Mesothelial cell of epicardium (in vitro differentiated cells): ENCODE measurements around the gene CHST2. TPM values are rescaled to one million over a fixed set of nuclear protein-coding genes. Genes with fewer than 3 reads are reported as not detected.
"Not testable (repeated sequence)": the region's sequence is repeated elsewhere in the genome, so short reads cannot be mapped to it uniquely, and the experiment has no call there.

ENCODE experiments used
- DNase-seq, 2 experiments: peaks; one replicate each; pipeline ENCODE4 v3.0.0; 2021; ENCODE audit warnings: low spot score in 2 of 2; ENCODE audit not compliant: unreplicated experiment in 2 of 2
- H3K27ac Mint-ChIP-seq: 2 replicates; pipeline ENCODE4 v1.8.0; 2021; ENCODE audit warnings: mixed read lengths
- H3K27me3 Mint-ChIP-seq: 2 replicates; pipeline ENCODE4 v1.8.0; 2021; ENCODE audit warnings: low read depth, mixed read lengths
- H3K36me3 Mint-ChIP-seq: 2 replicates; pipeline ENCODE4 v1.8.0; 2021; ENCODE audit warnings: mixed read lengths
- H3K4me1 Mint-ChIP-seq: 2 replicates; pipeline ENCODE4 v1.8.0; 2021; ENCODE audit warnings: mixed read lengths
- H3K4me3 Mint-ChIP-seq: 2 replicates; pipeline ENCODE4 v1.8.0; 2021; ENCODE audit warnings: mild to moderate bottlenecking, moderate library complexity, mixed read lengths
- H3K9me3 Mint-ChIP-seq: 2 replicates; pipeline ENCODE4 v1.8.0; 2021; ENCODE audit warnings: mixed read lengths
- total RNA-seq: library from RNA; stranded (reverse); gene quantifications from 3 replicates; pipeline ENCODE4 v1.2.1, GENCODE V29; 2021
- TF ChIP-seq, protein P1 (sequence below): fragments of 200-600 bp; sonication (generic); IDR thresholded peaks from one replicate; pipeline ENCODE4 v1.5.0; 2021; ENCODE audit warnings: antibody characterized with exemption; ENCODE audit not compliant: unreplicated experiment

The CHST2 gene, protein sequence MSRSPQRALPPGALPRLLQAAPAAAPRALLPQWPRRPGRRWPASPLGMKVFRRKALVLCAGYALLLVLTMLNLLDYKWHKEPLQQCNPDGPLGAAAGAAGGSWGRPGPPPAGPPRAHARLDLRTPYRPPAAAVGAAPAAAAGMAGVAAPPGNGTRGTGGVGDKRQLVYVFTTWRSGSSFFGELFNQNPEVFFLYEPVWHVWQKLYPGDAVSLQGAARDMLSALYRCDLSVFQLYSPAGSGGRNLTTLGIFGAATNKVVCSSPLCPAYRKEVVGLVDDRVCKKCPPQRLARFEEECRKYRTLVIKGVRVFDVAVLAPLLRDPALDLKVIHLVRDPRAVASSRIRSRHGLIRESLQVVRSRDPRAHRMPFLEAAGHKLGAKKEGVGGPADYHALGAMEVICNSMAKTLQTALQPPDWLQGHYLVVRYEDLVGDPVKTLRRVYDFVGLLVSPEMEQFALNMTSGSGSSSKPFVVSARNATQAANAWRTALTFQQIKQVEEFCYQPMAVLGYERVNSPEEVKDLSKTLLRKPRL
- 11.8 to 13.4 TPM (median 12.6 TPM) in 3 replicates for total RNA-seq

- H3K27me3 Mint-ChIP-seq: peaks cover 84% of the 10 kb centered on the region
- peaks cover 13% of the 10 kb centered on the region for H3K4me1 Mint-ChIP-seq
- peak; percentile 42 to 72 for DNase-seq
- TF ChIP-seq, protein P1, sequence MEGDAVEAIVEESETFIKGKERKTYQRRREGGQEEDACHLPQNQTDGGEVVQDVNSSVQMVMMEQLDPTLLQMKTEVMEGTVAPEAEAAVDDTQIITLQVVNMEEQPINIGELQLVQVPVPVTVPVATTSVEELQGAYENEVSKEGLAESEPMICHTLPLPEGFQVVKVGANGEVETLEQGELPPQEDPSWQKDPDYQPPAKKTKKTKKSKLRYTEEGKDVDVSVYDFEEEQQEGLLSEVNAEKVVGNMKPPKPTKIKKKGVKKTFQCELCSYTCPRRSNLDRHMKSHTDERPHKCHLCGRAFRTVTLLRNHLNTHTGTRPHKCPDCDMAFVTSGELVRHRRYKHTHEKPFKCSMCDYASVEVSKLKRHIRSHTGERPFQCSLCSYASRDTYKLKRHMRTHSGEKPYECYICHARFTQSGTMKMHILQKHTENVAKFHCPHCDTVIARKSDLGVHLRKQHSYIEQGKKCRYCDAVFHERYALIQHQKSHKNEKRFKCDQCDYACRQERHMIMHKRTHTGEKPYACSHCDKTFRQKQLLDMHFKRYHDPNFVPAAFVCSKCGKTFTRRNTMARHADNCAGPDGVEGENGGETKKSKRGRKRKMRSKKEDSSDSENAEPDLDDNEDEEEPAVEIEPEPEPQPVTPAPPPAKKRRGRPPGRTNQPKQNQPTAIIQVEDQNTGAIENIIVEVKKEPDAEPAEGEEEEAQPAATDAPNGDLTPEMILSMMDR: no peak
- H3K27ac Mint-ChIP-seq: no peak within 1 kb of the TSS
- peak within 1 kb of the TSS; percentile 76 for H3K4me3 Mint-ChIP-seq
- no peaks in the 10 kb centered on the region for H3K9me3 Mint-ChIP-seq
- no peaks in the 10 kb centered on the region for H3K36me3 Mint-ChIP-seq
Observed at GRCh38 chr3:143119009-143119914, at the start of gene CHST2. CHST2 (plus strand) TSS chr3:143119771; CDS start chr3:143120817, 1,046 bp downstream.

DNA sequence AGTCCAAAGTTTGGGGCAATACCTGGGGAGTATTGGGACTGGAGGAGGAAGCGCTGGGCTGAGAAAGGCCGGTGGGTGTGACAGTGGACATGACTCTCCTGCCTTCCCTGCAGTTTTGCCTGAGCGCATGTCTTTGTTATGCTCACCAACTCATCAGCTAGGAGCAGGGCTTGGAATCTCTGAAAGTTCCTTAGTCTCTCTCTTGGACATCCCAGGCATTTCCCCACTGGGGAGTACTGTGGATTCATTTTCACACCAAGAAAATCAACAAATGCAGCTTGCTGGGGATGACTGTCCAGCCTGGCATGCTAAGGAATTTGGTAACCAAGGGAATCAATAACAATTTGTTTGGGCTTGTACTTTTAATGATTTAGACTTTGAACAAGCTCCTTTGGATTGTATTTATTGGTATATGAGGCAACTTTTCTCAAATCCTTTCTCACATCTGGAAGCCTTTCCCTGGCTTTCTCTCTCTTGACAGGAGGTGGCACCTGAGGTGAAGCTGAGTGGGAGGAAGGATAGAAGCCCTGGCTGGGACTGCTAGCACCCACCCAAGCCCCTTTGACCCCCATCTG, 48.5 kb upstream of the CHST2 start:
- no peak overlapping the region for H3K27ac Mint-ChIP-seq
- H3K27me3 Mint-ChIP-seq: no peaks in the 10 kb centered on the region
- no peak for DNase-seq

DNA sequence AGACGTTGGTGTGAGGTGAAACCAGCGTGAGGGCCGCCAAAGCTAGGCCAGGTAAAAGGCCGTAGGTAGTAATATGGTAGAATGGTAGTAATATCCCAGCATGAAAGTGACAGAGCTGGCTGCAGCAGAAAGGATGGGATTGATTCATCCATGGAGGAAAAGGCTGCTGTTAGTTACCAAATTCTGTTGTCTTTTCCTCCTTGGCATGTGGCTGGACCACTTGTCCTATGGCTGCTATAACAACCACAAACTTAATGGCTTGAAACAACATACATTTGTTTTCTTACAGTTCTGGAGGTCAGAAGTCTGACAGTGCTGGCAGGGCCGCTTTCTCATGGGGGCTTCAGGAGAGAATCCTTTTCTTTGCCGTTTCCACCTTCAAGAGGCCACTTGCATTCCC, 47.8 kb upstream of the CHST2 start:
- H3K4me3 Mint-ChIP-seq: no peak overlapping the region
- H3K27ac Mint-ChIP-seq: no peak overlapping the region

More for the DNA sequence above, 48.5 kb upstream of the CHST2 start:
- no peak overlapping the region for H3K4me3 Mint-ChIP-seq
- H3K9me3 Mint-ChIP-seq: peaks cover 3% of the 10 kb centered on the region
- H3K36me3 Mint-ChIP-seq: no peaks in the 10 kb centered on the region
- TF ChIP-seq, protein P1: no peak
- H3K4me1 Mint-ChIP-seq: no peaks in the 10 kb centered on the region

GRCh38 chr3:143072298-143073020, 47.1 kb upstream of the CHST2 start:
- not testable (repeated sequence) for H3K36me3 Mint-ChIP-seq, H3K4me1 Mint-ChIP-seq, H3K4me3 Mint-ChIP-seq, H3K27me3 Mint-ChIP-seq, H3K27ac Mint-ChIP-seq, H3K9me3 Mint-ChIP-seq, DNase-seq

More for the DNA sequence above, 47.8 kb upstream of the CHST2 start:
- H3K27me3 Mint-ChIP-seq: no peaks in the 10 kb centered on the region
- H3K4me1 Mint-ChIP-seq: no peaks in the 10 kb centered on the region
- no peak for DNase-seq
- peaks cover 3% of the 10 kb centered on the region for H3K9me3 Mint-ChIP-seq
- no peaks in the 10 kb centered on the region for H3K36me3 Mint-ChIP-seq
- TF ChIP-seq, protein P1: no peak

DNA sequence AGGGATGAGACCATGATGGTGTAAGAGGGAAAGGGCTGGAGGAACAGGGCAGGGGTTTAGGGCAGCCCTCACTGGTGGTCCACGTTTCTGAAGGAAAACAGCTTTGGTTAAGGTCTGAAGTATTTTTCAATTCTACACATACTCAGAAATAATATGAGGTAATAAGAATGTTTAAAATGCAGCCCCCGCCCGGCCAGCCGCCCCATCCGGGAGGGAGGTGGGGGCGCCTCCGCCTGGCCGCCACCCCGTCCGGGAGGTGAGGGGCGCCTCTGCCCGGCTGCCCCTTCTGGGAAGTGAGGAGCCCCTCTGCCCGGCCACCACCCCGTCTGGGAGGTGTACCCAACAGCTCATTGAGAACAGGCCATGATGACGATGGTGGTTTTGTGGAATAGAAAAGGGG, 46.0 kb upstream of the CHST2 start:
- not testable (repeated sequence) for H3K36me3 Mint-ChIP-seq, H3K9me3 Mint-ChIP-seq, H3K27me3 Mint-ChIP-seq, H3K4me3 Mint-ChIP-seq, H3K4me1 Mint-ChIP-seq, H3K27ac Mint-ChIP-seq, DNase-seq

DNA sequence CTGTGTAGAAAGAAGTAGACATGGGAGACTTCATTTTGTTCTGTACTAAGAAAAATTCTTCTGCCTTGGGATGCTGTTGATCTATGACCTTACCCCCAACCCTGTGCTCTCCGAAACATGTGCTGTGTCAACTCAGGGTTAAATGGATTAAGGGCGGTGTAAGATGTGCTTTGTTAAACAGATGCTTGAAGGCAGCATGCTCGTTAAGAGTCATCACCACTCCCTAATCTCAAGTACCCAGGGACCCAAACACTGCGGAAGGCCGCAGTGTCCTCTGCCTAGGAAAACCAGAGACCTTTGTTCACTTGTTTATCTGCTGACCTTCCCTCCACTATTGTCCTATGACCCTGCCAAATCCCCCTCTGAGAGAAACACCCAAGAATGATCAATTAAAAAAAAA, 45.6 kb upstream of the CHST2 start:
- not testable (repeated sequence) for H3K4me3 Mint-ChIP-seq, H3K27ac Mint-ChIP-seq

More for the DNA sequence above, 45.6 kb upstream of the CHST2 start:
- not testable (repeated sequence) for DNase-seq, H3K27me3 Mint-ChIP-seq, H3K4me1 Mint-ChIP-seq, H3K9me3 Mint-ChIP-seq, H3K36me3 Mint-ChIP-seq
